Endothelial cell of umbilical vein (primary cell): ENCODE measurements around the gene PDE11A. TPM values are rescaled to one million over a fixed set of nuclear protein-coding genes. Genes with fewer than 3 reads are reported as not detected.

ENCODE experiments used
- BruUV-seq: library from RNA; stranded (reverse); fragments of 400-500 nt; replicated peaks from 2 replicates; lab custom pipeline; 2021; lab: Mats Ljungman, UMichigan
- CTCF ChIA-PET: fragments of 300-600, 350-600 bp; sonication (Branson Sonifier 250); formaldehyde crosslinking; loops from one replicate; lab custom pipeline; 2021; ENCODE audit warnings: antibody characterized with exemption, inconsistent platforms; lab: Charles Lee
- POLR2A ChIA-PET: fragments of 300-600, 350-600 bp; sonication (Branson Sonifier 250); formaldehyde crosslinking; loops from one replicate; lab custom pipeline; 2021; ENCODE audit warnings: antibody characterized with exemption, inconsistent platforms; lab: Charles Lee
- DNase-seq: peaks from one replicate; pipeline ENCODE4 v3.0.0-alpha.2; 2011; ENCODE audit warnings: low read depth, low spot score
- FAIRE-seq: peaks from 2 replicates; lab custom pipeline; 2011; peaks lifted over from hg19 to GRCh38; lab: Jason Lieb, UNC
- H2AFZ ChIP-seq: 2 replicates; pipeline ENCODE4 v1.6.0; 2012; ENCODE audit warnings: low read depth, low read length, control low read depth, inconsistent platforms
- H3K27ac ChIP-seq: 2 replicates; pipeline ENCODE4 v1.5.1; 2011; ENCODE audit warnings: low read depth, mild to moderate bottlenecking, control low read depth, low read length, moderate library complexity; ENCODE audit not compliant: insufficient read depth
- H3K27me3 ChIP-seq, 2 experiments: 2 replicates each; pipeline versions ENCODE4 v1.6.0 to v1.6.1; 2011; ENCODE audit warnings: low read length in 2 of 2, mixed read lengths in 1 of 2; ENCODE audit not compliant: control insufficient read depth in 2 of 2, insufficient read depth in 2 of 2
- H3K36me3 ChIP-seq, 2 experiments: 2 replicates in 1 of 2; 3 replicates in 1 of 2; pipeline ENCODE4 v1.5.1; 2011; ENCODE audit warnings: low read length in 2 of 2, mild to moderate bottlenecking in 1 of 2, moderate library complexity in 1 of 2; ENCODE audit not compliant: control insufficient read depth in 2 of 2, insufficient read depth in 2 of 2; ENCODE audit errors: extremely low read depth in 1 of 2
- H3K4me1 ChIP-seq: 3 replicates; pipeline ENCODE4 v1.5.1; 2011; ENCODE audit warnings: mild to moderate bottlenecking, low read length; ENCODE audit not compliant: control insufficient read depth, insufficient read depth; ENCODE audit errors: extremely low read depth
- H3K4me2 ChIP-seq: 2 replicates; pipeline ENCODE4 v1.6.1; 2011; ENCODE audit warnings: low read length, control low read depth, mixed read lengths; ENCODE audit not compliant: insufficient read depth
- H3K4me3 ChIP-seq, 3 experiments: fragments of 200-600 bp in 1 of 3; sonication (generic), shearing (Covaris generic) in 1 of 3; replicated peaks in 1 of 3; 2 replicates each; pipeline ENCODE4 v1.5.1; 2011 to 2016; ENCODE audit warnings: control low read depth in 3 of 3, low read length in 3 of 3, mild to moderate bottlenecking in 2 of 3, inconsistent platforms in 1 of 3, low read depth in 1 of 3, moderate library complexity in 1 of 3; ENCODE audit not compliant: insufficient read depth in 1 of 3
- H3K79me2 ChIP-seq: 2 replicates; pipeline ENCODE4 v1.6.0; 2012; ENCODE audit warnings: low read length, inconsistent platforms; ENCODE audit not compliant: control insufficient read depth, insufficient read depth
- H3K9ac ChIP-seq: replicated peaks from 2 replicates; pipeline ENCODE3; 2011; ENCODE audit warnings: low read length, control low read depth; ENCODE audit not compliant: insufficient read depth; ENCODE audit errors: extremely low read depth
- H3K9me1 ChIP-seq: replicated peaks from 3 replicates; pipeline ENCODE4 v1.6.0; 2011; ENCODE audit warnings: mild to moderate bottlenecking, low read length; ENCODE audit not compliant: control insufficient read depth, insufficient read depth; ENCODE audit errors: extremely low read depth
- H3K9me3 ChIP-seq: replicated peaks from 2 replicates; pipeline ENCODE4 v1.5.1; 2012; ENCODE audit warnings: low read length, inconsistent platforms; ENCODE audit not compliant: control insufficient read depth, insufficient read depth
- H4K20me1 ChIP-seq: replicated peaks from 2 replicates; pipeline ENCODE3; 2011; ENCODE audit warnings: mild to moderate bottlenecking, low read length; ENCODE audit not compliant: control insufficient read depth, insufficient read depth; ENCODE audit errors: extremely low read depth
- CTCF ChIP-seq, 2 donors: IDR thresholded peaks; 1 replicate in 1 of 2; 2 replicates in 1 of 2; pipeline ENCODE4 v1.5.1; 2011; ENCODE audit warnings: low read length in 2 of 2, mild to moderate bottlenecking in 2 of 2, moderate library complexity in 2 of 2, control low read depth in 1 of 2, inconsistent platforms in 1 of 2, low read depth in 1 of 2; ENCODE audit not compliant: insufficient read depth in 1 of 2; ENCODE audit errors: extremely low read depth in 1 of 2
- EZH2 ChIP-seq: IDR thresholded peaks from 2 replicates; pipeline ENCODE4 v1.6.1; 2012; ENCODE audit warnings: borderline replicate concordance, low read depth, mild to moderate bottlenecking, moderate library complexity, low read length, inconsistent platforms; ENCODE audit not compliant: severe bottlenecking
- FOS ChIP-seq: IDR thresholded peaks from 2 replicates; pipeline ENCODE4 v1.6.1; 2011; ENCODE audit warnings: mild to moderate bottlenecking, low read length, moderate library complexity, borderline replicate concordance; ENCODE audit not compliant: insufficient read depth
- GATA2 ChIP-seq: IDR thresholded peaks from 2 replicates; pipeline ENCODE4 v1.7.0; 2011; ENCODE audit warnings: low read depth, mild to moderate bottlenecking, moderate library complexity, mixed read lengths, low read length; ENCODE audit not compliant: insufficient read length, insufficient read depth
- JUN ChIP-seq: IDR thresholded peaks from 2 replicates; pipeline ENCODE4 v1.6.1; 2011; ENCODE audit warnings: borderline replicate concordance, low read depth; ENCODE audit not compliant: insufficient read length, insufficient read depth
- MYC ChIP-seq: IDR thresholded peaks from one replicate; pipeline ENCODE4 v1.6.1; 2011; ENCODE audit warnings: mild to moderate bottlenecking, low read depth, low read length
- POLR2A ChIP-seq: IDR thresholded peaks from 2 replicates; pipeline ENCODE4 v1.6.1; 2012; ENCODE audit warnings: low read depth, mild to moderate bottlenecking, control low read depth, low read length
- POLR2AphosphoS5 ChIP-seq: IDR thresholded peaks from 2 replicates; pipeline ENCODE4 v1.6.1; 2012; ENCODE audit warnings: low read depth, mild to moderate bottlenecking, control low read depth, low read length, moderate library complexity; ENCODE audit not compliant: insufficient read depth
- dilution Hi-C: fragments of 300-500 bp; cut with MboI; formaldehyde crosslinking; loops from one replicate; pipeline ENCODE4 v1.15.0; 2019; ENCODE audit warnings: low sequenced_read_pairs; ENCODE audit not compliant: extremely low pct_ligation_motif_present
- intact Hi-C: fragments of 100-400 bp; cut with micrococcal nuclease; formaldehyde crosslinking; loops from one replicate; pipeline ENCODE4 v1.10.0; 2022
- polyA plus RNA-seq, 4 experiments: library from polyadenylated mRNA; depleted of rRNA in 3 of 4; stranded (reverse) in 3 of 4; unstranded in 1 of 4; fragments of >200 nt; gene quantifications; 2 replicates each; pipeline versions ENCODE4 v1.2.1 to v1.2.3, GENCODE V29; 2011 to 2012; ENCODE audit warnings: missing spikeins in 1 of 4
- total RNA-seq: library from RNA; stranded (reverse); gene quantifications from 2 replicates; pipeline ENCODE4 v1.2.3, GENCODE V29; 2021
- TF ChIP-seq, protein P1 (sequence below): IDR thresholded peaks from 2 replicates; pipeline ENCODE4 v1.6.1; 2011; ENCODE audit not compliant: insufficient read depth, insufficient read length

PDE11A gene
- total and polyA plus RNA-seq, 2 donors (not counting 3 experiments of a cell fraction or from before 2014, with no cell fraction given): 0.07 to 0.51 TPM

DNA sequence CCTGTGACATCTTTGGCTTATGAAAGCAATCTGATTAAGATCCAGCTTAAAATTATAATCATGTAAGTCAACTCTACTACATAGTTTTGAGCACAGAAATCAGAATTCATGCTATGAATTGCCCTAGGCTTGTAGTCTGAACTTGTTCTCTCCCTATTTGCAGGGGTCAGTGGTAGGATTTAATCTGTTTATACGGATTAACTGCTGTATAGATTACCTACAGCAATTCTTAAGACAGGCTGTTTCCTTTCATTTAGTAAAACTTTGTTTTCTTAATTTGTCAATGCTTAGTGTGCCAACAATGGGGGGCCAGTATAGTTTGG, 287.9 kb downstream of the PDE11A start:
- BruUV-seq: no TSS peak
- no peak overlapping the region for H3K4me2 ChIP-seq
- no peak for DNase-seq
- no peak overlapping the region for H3K4me3 ChIP-seq
- H2AFZ ChIP-seq: no peak overlapping the region
- H3K4me1 ChIP-seq: no peaks in the 10 kb centered on the region
- H4K20me1 ChIP-seq: no peaks in the 10 kb centered on the region
- no peaks in the 10 kb centered on the region for H3K9me3 ChIP-seq
- H3K79me2 ChIP-seq: no peaks in the 10 kb centered on the region
- no peaks in the 10 kb centered on the region for H3K9me1 ChIP-seq
- ChIA-PET POLR2A (no interaction called here), CTCF (no interaction called here)
- no peaks in the 10 kb centered on the region for H3K36me3 ChIP-seq
- dilution Hi-C loops: no loop called here
- H3K27ac ChIP-seq: no peak overlapping the region
- peaks cover 0 to 4% of the 10 kb centered on the region in 2 experiments for H3K27me3 ChIP-seq
- FAIRE-seq: no peak
- TF ChIP-seq JUN: no peak
- TF ChIP-seq MYC: no peak
- no peak for TF ChIP-seq POLR2A
- TF ChIP-seq POLR2AphosphoS5: no peak
- TF ChIP-seq GATA2: no peak
- no peak for TF ChIP-seq CTCF (IDR thresholded peaks at IDR 0.05; ENCODE audit: extremely low read depth in 1 of 2, insufficient read depth in 1 of 2, low read depth in 1 of 2, low read length in 2 of 2)
- TF ChIP-seq, protein P1, sequence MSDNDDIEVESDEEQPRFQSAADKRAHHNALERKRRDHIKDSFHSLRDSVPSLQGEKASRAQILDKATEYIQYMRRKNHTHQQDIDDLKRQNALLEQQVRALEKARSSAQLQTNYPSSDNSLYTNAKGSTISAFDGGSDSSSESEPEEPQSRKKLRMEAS: no peak
- no peak for TF ChIP-seq FOS
- TF ChIP-seq EZH2: no peak
- intact Hi-C loops: no loop called here
- no peak overlapping the region for H3K9ac ChIP-seq
